Neuron (in vitro differentiated cells): Measurements from ENCODE around the gene RPLP2.

Experiments used
- H2AFZ ChIP-seq: one replicate; pipeline ENCODE4 v1.6.1; 2013; ENCODE audit warnings: low read depth, mild to moderate bottlenecking, inconsistent platforms, low read length, moderate library complexity
- H3K27me3 ChIP-seq: one replicate; pipeline ENCODE4 v1.6.1; 2013; ENCODE audit warnings: low read length; ENCODE audit not compliant: insufficient read depth
- H3K36me3 ChIP-seq: one replicate; pipeline ENCODE4 v1.6.1; 2013; ENCODE audit warnings: low read length; ENCODE audit not compliant: insufficient read depth
- H3K4me1 ChIP-seq: one replicate; pipeline ENCODE4 v1.6.1; 2013; ENCODE audit warnings: low read length; ENCODE audit not compliant: insufficient read depth
- H3K4me3 ChIP-seq: 2 replicates; pipeline ENCODE4 v1.5.1; 2013; ENCODE audit warnings: mild to moderate bottlenecking, low read length, moderate library complexity
- H3K9me3 ChIP-seq: one replicate; pipeline ENCODE4 v1.6.1; 2013; ENCODE audit warnings: low read length

Gene RPLP2

DNA sequence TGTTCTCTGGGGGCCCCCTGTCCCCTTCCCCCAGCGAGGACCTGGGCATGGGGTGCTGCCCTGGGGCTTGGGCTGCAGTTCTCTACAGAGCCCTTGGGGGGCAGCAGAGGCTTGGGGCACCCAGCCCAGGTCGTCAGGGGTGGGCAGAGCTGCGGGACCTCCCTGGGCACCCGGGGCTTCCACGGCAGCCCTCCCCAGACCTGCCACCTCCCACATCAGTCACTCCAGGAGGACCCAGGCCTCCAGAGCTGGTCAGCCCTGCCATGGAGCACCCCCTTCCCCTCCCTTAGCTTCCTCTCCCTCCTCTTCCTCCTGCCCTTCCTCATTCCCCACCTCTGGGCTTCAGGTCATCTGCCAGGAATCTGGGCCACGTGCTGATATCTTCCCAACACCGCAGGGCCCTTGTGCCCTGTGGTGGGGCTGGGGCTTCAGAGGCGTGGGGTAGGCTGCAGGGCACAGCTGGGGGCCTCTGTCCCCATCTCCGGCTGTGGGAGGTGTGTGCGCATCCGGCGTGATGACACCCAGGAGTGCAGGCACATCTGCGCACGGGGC, 38.7 kb downstream of the RPLP2 start:
- Histone ChIP-seq H3K27me3 (no peaks in the 10 kb centered on the region), H3K36me3 (no peaks in the 10 kb centered on the region), H3K9me3 (no peaks in the 10 kb centered on the region), H3K4me3 (no peak overlapping the region), H3K4me1 (peaks cover 54% of the 10 kb centered on the region), H2AFZ (no peak overlapping the region)

DNA sequence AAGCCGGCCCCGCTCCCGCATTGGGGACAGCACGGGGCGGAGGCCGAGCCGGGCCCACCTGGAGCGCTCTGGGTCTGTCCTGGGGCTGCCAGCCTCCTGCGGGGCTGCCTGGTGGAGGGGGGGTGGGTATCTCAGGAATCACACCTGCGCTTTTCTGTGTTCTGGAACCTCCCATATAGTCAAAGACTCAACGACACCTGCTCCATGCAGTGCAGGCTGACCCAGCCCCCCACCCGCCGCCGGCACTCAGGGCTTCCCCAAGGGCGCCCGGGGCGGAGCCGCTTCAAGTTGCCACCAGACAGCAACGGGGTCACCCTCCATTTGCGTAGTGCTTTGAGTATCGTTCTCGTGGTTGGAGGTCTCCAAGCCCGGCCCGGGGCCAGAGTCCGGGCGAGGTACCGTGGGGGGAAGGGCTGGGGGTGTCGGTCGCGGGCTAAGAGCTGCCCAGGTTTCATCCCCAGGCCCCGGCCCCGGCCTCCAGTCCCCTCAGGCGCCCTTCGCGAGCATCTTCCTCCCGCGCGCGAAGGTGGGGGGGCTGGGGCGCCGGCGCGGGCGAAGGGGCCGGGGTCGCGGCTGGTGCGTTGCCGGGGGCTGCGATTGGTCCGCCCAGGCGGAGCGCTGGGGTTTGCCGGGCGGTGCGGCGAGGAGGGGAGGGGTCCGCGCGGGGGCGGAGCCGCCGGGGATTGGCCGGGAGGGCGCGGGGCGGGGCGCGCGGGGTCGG, 39.5 kb downstream of the RPLP2 start:
- H3K4me3 ChIP-seq: peak overlapping the region; percentile 64
- H2AFZ ChIP-seq: no peak overlapping the region
- H3K4me1 ChIP-seq: peaks cover 54% of the 10 kb centered on the region
- no peaks in the 10 kb centered on the region for H3K27me3 ChIP-seq
- no peaks in the 10 kb centered on the region for H3K36me3 ChIP-seq
- no peaks in the 10 kb centered on the region for H3K9me3 ChIP-seq

DNA sequence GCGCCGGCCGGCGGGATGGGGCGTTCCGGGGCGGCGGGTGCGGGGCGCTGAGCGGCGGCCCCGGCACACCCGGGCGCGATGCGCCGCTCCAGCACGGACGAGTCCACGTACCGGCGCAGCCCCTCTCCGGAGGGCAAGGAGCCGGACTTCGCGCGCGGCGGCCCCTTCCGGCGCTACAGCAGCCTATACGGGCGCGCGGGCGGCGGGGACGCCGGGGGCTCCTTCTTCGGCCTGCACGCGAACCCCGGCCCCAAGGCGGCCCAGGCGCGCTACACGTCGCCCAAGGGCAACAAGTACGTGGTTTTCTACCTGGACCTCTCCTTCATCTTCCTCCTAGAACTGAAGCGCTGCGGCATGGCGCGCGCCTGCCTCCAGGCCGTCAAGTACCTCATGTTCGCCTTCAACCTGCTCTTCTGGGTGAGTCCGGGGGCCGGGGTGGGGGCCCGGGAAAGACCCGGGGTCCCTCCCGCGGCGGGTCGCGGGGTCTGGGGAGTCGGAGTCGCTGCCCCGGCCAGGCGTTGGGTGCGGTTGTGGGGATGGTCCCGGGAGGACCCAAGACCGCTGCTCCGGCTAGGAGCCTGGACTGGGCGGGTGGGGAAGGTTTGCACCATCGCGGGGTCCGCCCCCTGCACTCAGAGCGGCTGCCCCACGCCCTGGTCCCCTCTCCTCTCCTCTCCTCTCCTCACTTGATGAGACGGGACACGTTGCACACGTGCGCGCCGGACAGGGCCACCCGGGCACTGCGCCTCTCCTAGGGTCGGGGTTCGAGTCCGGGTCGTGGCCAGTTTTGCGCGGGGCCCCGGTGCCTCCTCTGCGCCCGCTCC, 40.4 kb downstream of the RPLP2 start:
- H3K36me3 ChIP-seq: no peaks in the 10 kb centered on the region
- H3K4me3 ChIP-seq: peak overlapping the region; percentile 64
- H3K9me3 ChIP-seq: no peaks in the 10 kb centered on the region
- no peak overlapping the region for H2AFZ ChIP-seq
- peaks cover 54% of the 10 kb centered on the region for H3K4me1 ChIP-seq
- no peaks in the 10 kb centered on the region for H3K27me3 ChIP-seq

DNA sequence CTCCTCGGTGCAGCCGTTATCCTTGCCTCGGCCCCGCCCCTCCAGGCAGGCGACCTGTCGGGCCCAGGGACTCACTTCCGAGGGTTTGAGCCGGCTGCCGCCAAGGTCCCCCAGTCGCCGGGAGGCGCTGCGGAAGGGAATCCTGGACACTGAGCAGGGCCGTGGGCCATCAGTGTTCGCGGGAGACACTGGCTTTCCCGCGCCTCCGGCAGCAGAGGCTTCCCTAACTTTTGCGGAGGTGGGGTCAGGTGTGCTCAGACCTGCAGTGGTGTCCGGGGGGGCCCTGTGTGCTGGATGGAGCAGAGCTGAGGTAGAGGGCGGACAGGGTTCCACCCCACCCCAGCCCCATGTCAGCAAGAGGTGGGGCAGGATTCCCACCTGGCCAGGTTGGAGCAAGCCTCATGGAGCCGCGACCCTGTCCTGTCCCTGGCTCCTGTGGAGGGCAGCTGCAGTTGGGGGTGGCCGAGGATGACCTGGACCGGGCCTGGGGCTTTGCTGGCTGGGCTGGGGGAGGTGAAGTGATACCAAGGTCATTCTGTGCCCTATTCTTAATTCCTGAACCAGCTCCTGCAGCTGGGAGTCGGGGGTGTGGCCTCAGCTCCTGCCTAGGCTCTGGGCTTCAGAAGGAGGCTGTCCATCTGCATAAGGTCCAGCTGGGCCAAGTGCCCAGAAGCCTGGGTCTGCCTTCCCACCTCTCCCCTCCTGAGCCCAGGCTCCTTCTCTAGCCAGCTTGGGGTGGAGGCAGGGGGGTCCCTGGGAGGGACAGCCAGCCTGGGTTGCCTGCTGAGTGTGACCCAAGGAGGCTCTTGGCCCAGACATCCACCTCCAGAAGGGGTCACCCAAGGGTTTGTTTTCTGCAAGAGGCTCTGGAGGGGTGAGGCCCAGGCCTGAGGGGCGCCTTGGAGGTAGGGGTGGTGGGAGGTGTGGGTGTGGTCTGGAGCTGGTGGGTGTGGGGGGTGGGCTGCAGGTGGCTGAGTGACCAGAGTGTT, 41.3 kb downstream of the RPLP2 start:
- Histone ChIP-seq H3K36me3 (no peaks in the 10 kb centered on the region), H3K4me1 (peaks cover 53% of the 10 kb centered on the region), H2AFZ (no peak overlapping the region), H3K27me3 (no peaks in the 10 kb centered on the region), H3K9me3 (no peaks in the 10 kb centered on the region), H3K4me3 (peak overlapping the region; percentile 64)

DNA sequence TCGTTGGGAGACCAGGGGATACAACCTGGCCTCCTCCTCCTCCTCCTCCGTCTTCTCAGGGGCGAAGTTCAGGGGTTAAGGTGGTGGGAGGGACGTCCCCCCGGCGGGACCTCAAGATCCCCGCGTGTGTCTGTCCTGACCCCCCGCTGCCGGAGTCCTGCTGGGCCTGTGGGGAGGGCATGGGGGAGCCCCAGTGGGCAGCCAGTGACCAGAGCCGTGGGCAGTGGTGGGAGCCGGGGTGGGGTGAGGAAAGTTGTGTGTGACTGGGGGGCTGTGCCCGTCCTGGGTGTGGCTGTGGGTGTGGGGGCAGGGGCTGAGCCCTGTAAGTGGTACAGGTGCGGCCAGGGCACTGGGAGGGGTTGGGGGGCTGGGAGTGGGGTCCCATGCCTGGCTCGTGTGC, 43.0 kb downstream of the RPLP2 start:
- H3K27me3 ChIP-seq: no peaks in the 10 kb centered on the region
- H3K9me3 ChIP-seq: no peaks in the 10 kb centered on the region
- peaks cover 53% of the 10 kb centered on the region for H3K4me1 ChIP-seq

DNA sequence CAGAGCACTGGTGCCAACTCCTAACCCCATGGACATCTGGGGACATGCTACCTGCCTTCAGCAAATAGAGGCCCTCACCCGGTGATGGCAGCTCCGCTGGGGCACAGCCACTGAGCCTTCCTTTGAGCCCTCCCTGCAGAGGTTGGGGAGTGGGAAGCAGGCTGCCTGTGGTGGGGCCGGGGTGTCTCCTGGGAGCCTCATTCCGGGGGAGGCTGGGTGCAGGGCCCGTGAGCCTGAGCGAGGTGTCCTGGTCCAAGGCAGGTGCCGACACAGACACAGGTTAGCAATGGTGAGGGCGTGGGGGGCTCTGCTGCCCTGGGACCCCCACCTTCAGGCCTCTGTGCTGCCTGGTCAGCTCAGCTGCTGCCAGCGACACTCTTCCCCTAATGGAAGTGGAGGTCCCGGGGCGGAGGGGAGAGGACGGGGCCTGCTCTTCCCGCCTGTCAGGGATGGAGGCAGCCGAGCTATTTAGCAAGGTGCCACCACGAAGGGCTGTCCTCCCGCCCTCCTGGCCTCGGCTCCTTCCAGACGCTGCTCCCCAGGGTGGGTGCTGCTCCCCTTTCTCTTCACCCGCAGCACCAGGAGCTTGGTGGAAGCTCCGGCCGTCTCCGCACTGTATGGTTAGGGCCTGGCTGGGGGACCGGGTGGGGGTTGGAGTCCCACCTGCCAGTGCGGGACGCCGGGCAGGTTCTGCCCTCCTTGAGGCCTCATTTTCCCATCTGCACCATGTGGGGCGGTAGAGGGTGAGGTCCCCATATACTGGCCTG, 44.1 kb downstream of the RPLP2 start:
- Histone ChIP-seq H2AFZ (no peak overlapping the region), H3K4me3 (no peak overlapping the region), H3K4me1 (peaks cover 47% of the 10 kb centered on the region), H3K9me3 (no peaks in the 10 kb centered on the region), H3K27me3 (no peaks in the 10 kb centered on the region), H3K36me3 (no peaks in the 10 kb centered on the region)

More for the DNA sequence above, 43.0 kb downstream of the RPLP2 start:
- Histone ChIP-seq H3K4me3 (no peak overlapping the region), H3K36me3 (no peaks in the 10 kb centered on the region), H2AFZ (no peak overlapping the region)

DNA sequence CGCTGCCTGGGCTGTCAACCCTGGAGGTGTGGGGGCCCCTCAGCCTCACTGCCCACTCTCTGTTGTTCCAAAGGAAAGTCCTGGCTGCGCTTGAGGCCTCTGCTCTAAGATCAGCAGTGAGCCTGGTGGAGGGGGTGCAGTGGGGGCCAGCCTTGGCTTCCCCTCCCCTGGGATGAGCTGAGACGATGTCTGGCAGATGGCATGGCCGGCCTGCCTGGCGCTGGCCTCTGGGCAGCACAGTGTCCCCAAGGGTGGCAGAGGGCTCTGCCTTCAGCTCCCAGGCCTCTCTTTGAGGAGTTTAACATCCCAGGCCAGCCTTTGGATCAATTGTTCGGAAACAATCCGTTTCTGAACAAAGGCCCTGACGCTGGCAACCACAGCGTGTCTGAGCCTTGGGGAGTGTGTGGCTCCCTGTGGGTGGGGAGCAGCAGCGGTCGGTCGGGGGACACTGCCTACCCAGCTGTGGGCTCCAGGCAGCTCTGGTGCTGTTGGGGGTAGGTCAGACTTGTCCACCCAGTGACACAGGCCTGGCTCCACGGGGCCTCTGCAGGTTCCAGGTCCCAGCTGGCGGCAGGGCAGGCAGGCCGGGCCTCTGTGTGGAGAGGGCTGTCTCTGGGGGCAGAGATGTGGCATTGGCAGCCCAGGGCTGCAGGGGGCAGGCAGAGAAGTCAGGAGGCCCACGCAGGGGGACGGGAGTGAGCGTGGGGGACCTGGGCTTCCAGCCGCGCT, 45.0 kb downstream of the RPLP2 start:
- peaks cover 43% of the 10 kb centered on the region for H3K4me1 ChIP-seq
- no peaks in the 10 kb centered on the region for H3K36me3 ChIP-seq
- no peak overlapping the region for H2AFZ ChIP-seq

DNA sequence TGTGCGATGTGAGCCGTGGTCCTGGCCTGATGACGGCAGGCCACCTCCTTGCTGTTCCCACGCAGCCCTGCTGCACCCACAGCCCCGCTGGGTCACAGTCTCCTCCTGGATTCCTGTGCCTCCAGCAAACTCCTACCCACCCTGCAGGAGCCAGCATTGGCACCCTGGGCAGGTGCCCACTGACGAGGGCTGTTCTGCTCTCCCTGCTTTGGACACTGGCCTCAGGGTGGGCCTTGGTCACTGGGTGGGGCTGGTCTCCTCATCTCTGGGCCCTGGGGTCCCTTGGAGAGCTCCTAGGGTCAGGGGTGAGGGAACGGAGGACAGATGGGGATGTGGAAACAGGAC, 45.5 kb downstream of the RPLP2 start:
- Histone ChIP-seq H3K4me3 (no peak overlapping the region), H2AFZ (no peak overlapping the region), H3K27me3 (no peaks in the 10 kb centered on the region), H3K4me1 (peaks cover 42% of the 10 kb centered on the region), H3K36me3 (no peaks in the 10 kb centered on the region), H3K9me3 (no peaks in the 10 kb centered on the region)

More for the DNA sequence above, 45.0 kb downstream of the RPLP2 start:
- H3K27me3 ChIP-seq: no peaks in the 10 kb centered on the region
- no peak overlapping the region for H3K4me3 ChIP-seq
- no peaks in the 10 kb centered on the region for H3K9me3 ChIP-seq

DNA sequence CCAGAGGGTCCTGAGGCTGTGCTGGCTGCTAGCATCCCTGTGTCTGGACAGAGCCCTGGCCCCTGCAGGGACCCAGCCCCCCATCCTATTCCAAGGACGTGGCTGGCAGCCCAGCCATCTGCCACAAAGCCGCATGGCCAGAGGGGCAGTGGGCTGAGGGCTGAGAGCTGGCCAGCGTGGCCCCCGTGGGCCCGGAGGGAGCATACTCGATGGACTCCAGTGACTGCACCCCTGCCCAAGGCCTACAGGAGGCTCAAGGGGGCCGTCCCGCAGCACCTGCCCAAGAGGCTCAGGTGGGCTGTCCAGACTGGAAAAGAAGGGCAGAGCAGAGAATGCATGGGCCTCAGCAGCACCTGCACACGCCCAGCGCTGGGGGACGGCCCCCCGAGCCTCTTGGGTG, 46.0 kb downstream of the RPLP2 start:
- Histone ChIP-seq H3K9me3 (no peaks in the 10 kb centered on the region), H3K4me1 (peaks cover 37% of the 10 kb centered on the region), H3K4me3 (no peak overlapping the region)

DNA sequence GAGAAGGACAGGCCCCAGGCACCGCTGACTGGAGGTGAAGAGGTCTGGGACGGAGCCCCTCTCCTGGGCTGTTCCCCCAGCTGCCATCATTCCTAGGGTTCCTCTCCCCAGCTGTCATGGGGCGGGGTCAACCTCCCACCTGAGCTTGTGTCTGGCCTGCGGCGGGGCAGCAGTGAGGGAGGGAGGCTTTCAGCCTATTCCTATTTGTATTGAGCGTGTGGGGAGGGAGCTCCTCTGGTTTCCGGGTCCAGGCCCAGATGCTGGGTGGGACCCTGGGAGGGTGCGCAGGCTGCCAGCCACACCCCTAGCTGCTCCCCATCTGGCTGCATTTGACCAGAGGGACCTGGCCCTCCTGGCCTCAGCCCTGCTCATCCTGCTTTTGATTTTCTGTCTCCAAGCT, 46.6 kb downstream of the RPLP2 start:
- H3K9me3 ChIP-seq: no peaks in the 10 kb centered on the region
- no peak overlapping the region for H2AFZ ChIP-seq
- peaks cover 31% of the 10 kb centered on the region for H3K4me1 ChIP-seq
- no peaks in the 10 kb centered on the region for H3K36me3 ChIP-seq
- H3K4me3 ChIP-seq: no peak overlapping the region
- H3K27me3 ChIP-seq: no peaks in the 10 kb centered on the region

More for the DNA sequence above, 46.0 kb downstream of the RPLP2 start:
- Histone ChIP-seq H3K27me3 (no peaks in the 10 kb centered on the region), H2AFZ (no peak overlapping the region), H3K36me3 (no peaks in the 10 kb centered on the region)

DNA sequence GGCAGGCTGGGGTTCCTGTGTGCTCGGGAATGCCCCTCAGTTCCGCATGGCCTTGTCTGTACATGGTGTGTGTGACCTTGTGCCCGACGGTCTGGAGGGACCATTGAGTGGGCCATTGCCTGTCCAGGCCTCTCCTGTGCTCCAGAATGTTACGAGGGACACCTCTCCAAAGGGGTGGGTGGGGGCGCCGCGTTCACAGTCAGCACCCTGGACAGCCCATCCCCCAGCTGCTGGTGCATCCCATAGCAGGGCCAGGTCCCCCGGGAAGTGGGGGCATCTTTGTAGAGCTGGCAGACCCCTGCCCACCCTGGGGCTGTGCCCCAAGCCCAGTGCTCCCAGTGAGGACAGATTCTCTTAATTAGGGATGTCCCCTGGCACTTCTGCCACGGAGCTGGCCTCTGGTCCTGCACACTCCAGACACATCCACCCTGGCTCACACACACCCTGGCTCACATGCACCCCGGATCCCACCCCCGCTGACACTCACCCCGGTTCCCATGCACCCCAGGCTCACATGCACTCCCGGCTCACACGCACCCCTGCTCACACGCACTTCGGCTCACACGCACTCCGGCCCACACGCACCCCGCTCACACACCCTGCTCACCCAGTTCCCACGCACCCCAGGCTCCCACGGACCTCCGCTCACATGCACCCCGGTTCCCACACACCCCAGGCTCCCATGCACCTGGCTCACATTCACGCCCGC, 48.4 kb downstream of the RPLP2 start:
- H2AFZ ChIP-seq: no peak overlapping the region
- H3K4me1 ChIP-seq: peaks cover 32% of the 10 kb centered on the region
- no peaks in the 10 kb centered on the region for H3K36me3 ChIP-seq
- H3K4me3 ChIP-seq: no peak overlapping the region
- H3K9me3 ChIP-seq: no peaks in the 10 kb centered on the region
- H3K27me3 ChIP-seq: no peaks in the 10 kb centered on the region
